ENCODE data around the gene AHI1. TPM values are rescaled to one million over a fixed set of nuclear protein-coding genes. Genes with fewer than 3 reads are reported as not detected.

Gene AHI1
- total RNA-seq (2.7 and 17.1 TPM in 2 replicates), polyA plus RNA-seq (18.4 and 27.7 TPM in 2 replicates)

- Histone ChIP-seq H3K9me3 (ENCODE audit: low read depth) (no peaks in the 10 kb centered on the region), H3K4me3 (peak within 1 kb of the TSS; percentile 83), H3K36me3 (no peaks in the 10 kb centered on the region), H3K27me3 (no peaks in the 10 kb centered on the region), H3K27ac (peak within 1 kb of the TSS; percentile 53), H3K4me1 (ENCODE audit: low read depth) (peaks cover 3% of the 10 kb centered on the region)
- TF ChIP-seq CTCF (IDR thresholded peaks at IDR 0.05; ENCODE audit: low read depth, low read length), result peak; percentile 3
- DNase-seq (ENCODE audit: low read depth in 1 of 2, low spot score in 1 of 2), result peak; percentile 96
These were observed at the start of gene AHI1 for GRCh38 chr6:135497412-135498184. Gene AHI1, minus strand, starts transcription at chr6:135497740. Its CDS starts 5,503 bp downstream, at chr6:135492237.

- Histone ChIP-seq H3K9me3 (ENCODE audit: low read depth) (no peaks in the 10 kb centered on the region), H3K4me3 (no peak overlapping the region), H3K27me3 (no peaks in the 10 kb centered on the region), H3K27ac (no peak overlapping the region), H3K4me1 (ENCODE audit: low read depth) (no peaks in the 10 kb centered on the region), H3K36me3 (no peaks in the 10 kb centered on the region)
- TF ChIP-seq CTCF (IDR thresholded peaks at IDR 0.05; ENCODE audit: low read depth, low read length), result no peak
- no peak for DNase-seq (ENCODE audit: low read depth in 1 of 2, low spot score in 1 of 2)
These were observed 49.3 kb upstream of the AHI1 start for GRCh38 chr6:135546680-135547418.

- TF ChIP-seq CTCF (IDR thresholded peaks at IDR 0.05; ENCODE audit: low read depth, low read length), result no peak
- no peaks in the 10 kb centered on the region for H3K9me3 ChIP-seq (ENCODE audit: low read depth)
These were observed 48.7 kb upstream of the AHI1 start for GRCh38 chr6:135546206-135546605.

GRCh38 chr6:135540207-135540840 is 42.8 kb upstream of the AHI1 start:
- Histone ChIP-seq H3K27me3 (no peaks in the 10 kb centered on the region), H3K9me3 (ENCODE audit: low read depth) (no peaks in the 10 kb centered on the region), H3K36me3 (no peaks in the 10 kb centered on the region), H3K27ac (no peak overlapping the region), H3K4me3 (no peak overlapping the region), H3K4me1 (ENCODE audit: low read depth) (no peaks in the 10 kb centered on the region)
- peak; percentile 70 for TF ChIP-seq CTCF (IDR thresholded peaks at IDR 0.05; ENCODE audit: low read depth, low read length)
- peak; percentile 2 to 80 for DNase-seq (ENCODE audit: low read depth in 1 of 2, low spot score in 1 of 2)

More at GRCh38 chr6:135546206-135546605, 48.7 kb upstream of the AHI1 start:
- H3K27me3 ChIP-seq, result no peaks in the 10 kb centered on the region
- no peak overlapping the region for H3K27ac ChIP-seq
- H3K4me3 ChIP-seq, result no peak overlapping the region
- no peaks in the 10 kb centered on the region for H3K36me3 ChIP-seq
- DNase-seq (ENCODE audit: low read depth in 1 of 2, low spot score in 1 of 2), result peak in 1 of 2 donors; percentile 49
- H3K4me1 ChIP-seq (ENCODE audit: low read depth), result no peaks in the 10 kb centered on the region

GRCh38 chr6:135537741-135538301 is 40.3 kb upstream of the AHI1 start:
- no peaks in the 10 kb centered on the region for H3K36me3 ChIP-seq
- H3K9me3 ChIP-seq (ENCODE audit: low read depth), result no peaks in the 10 kb centered on the region
- peak in 1 of 2 donors; percentile 75 for DNase-seq (ENCODE audit: low read depth in 1 of 2, low spot score in 1 of 2)
- no peak for TF ChIP-seq CTCF (IDR thresholded peaks at IDR 0.05; ENCODE audit: low read depth, low read length)
- H3K4me3 ChIP-seq, result no peak overlapping the region
- no peak overlapping the region for H3K27ac ChIP-seq
- no peaks in the 10 kb centered on the region for H3K27me3 ChIP-seq
- H3K4me1 ChIP-seq (ENCODE audit: low read depth), result no peaks in the 10 kb centered on the region

Data from cardiac muscle cell (in vitro differentiated cells and primary cell).